Right lobe of liver (tissue), 4 donors: ENCODE results near the gene HPDL.

Source experiments
- CTCF ChIP-seq, 4 donors: fragments of 200-600 bp in 3 of 4; fragments of 450-650 bp in 1 of 4; IDR thresholded peaks; one replicate each; pipeline versions ENCODE4 v1.5.1 to v1.8.0; 2016 to 2022; ENCODE audit warnings: antibody characterized with exemption in 4 of 4, mild to moderate bottlenecking in 2 of 4
- POLR2A ChIP-seq: fragments of 450-650 bp; IDR thresholded peaks from one replicate; pipeline ENCODE4 v1.6.1; 2017; ENCODE audit warnings: antibody characterized with exemption, mild to moderate bottlenecking
- donor health status: DM: no; HTN: no; CAD: no.
- donor health status: DM: no; HTN: no; CAD: no.
- donor health status: DM: no; HTN: yes; CAD: no.

GRCh38 chr1:45348020-45348419 is 21.3 kb downstream of the HPDL start:
- TF ChIP-seq CTCF (IDR thresholded peaks at IDR 0.05), result no peak
- TF ChIP-seq POLR2A, result no peak
